GM19438 (cell line): ENCODE data around the gene TTBK1.
"Not testable (repeated sequence)": the region's sequence is repeated elsewhere in the genome, so short reads cannot be mapped to it uniquely, and the experiment has no call there.

Experiments used
- ATAC-seq: cut with Tn5 transposase; IDR thresholded peaks from one replicate; pipeline ENCODE4 v1.9.1; 2021; ENCODE audit warnings: low read depth; ENCODE audit not compliant: unreplicated experiment

Gene TTBK1

DNA sequence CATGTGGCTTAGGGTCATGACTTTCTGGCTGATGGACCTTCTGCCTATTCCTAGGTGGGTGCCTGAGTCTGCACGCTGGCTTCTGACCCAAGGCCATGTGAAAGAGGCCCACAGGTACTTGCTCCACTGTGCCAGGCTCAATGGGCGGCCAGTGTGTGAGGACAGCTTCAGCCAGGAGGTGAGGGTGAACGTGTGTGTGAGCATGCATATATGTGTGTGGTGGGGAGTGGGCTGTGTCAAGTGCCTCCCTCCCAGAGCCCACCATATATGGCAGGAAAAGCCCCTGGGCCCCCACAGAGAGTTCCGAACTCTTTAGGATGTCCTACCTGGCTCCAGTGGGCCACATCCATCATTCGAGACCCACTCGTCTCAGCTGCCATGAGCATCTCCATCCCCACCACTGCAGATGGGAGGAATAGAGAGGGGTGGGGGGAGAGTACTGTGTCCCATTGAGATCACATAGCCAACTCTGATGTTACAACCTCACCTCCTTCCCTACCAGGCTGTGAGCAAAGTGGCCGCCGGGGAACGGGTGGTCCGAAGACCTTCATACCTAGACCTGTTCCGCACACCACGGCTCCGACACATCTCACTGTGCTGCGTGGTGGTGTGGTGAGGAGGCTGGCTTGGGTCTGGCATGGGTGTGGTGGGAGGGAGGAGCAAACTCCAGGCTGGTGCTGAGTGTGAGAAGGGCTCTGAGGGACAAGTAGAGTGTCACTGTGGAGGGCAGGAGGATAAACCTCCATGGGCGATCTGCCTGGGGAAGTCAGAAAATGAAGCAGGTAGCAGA lies 58.0 kb downstream of the TTBK1 start:
- ATAC-seq, result no peak

DNA sequence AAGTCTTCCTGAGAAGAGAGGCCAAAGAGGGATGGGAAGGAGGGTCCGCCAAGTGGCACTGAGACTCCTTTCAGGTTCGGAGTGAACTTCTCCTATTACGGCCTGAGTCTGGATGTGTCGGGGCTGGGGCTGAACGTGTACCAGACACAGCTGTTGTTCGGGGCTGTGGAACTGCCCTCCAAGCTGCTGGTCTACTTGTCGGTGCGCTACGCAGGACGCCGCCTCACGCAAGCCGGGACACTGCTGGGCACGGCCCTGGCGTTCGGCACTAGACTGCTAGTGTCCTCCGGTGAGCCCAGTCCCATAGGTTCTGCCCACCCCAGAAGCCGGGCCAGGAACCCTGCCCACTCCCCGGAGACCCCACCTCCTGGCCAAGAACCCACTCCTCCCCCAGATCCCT lies 58.8 kb downstream of the TTBK1 start:
- no peak for ATAC-seq

GRCh38 chr6:43303006-43303405 lies 59.7 kb downstream of the TTBK1 start:
- ATAC-seq, result not testable (repeated sequence)

- ATAC-seq, result no peak
Measured at GRCh38 chr6:43303751-43304331, 60.6 kb downstream of the TTBK1 start.

DNA sequence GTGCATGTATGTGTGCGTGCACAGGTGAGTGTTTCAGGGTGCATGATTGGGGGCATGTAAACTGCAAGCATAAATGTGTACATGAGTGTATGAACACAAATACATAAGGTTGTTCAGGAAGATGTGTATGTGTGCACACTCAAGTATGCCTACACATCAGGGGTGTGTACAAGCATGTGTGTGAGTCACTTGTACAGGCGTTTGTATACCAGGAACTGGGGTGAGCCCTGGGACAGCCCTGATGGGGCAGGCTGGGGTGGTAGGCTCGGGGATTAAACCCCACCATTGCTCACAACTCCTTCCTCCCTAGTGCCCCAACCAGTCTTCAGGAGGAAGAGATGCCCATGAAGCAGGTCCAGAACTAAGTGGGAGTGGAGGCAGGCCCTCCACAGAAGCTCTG lies 61.1 kb downstream of the TTBK1 start:
- no peak for ATAC-seq

GRCh38 chr6:43304882-43305281 lies 61.6 kb downstream of the TTBK1 start:
- ATAC-seq, result no peak

- no peak for ATAC-seq
Measured at GRCh38 chr6:43306086-43306485, 62.8 kb downstream of the TTBK1 start.

DNA sequence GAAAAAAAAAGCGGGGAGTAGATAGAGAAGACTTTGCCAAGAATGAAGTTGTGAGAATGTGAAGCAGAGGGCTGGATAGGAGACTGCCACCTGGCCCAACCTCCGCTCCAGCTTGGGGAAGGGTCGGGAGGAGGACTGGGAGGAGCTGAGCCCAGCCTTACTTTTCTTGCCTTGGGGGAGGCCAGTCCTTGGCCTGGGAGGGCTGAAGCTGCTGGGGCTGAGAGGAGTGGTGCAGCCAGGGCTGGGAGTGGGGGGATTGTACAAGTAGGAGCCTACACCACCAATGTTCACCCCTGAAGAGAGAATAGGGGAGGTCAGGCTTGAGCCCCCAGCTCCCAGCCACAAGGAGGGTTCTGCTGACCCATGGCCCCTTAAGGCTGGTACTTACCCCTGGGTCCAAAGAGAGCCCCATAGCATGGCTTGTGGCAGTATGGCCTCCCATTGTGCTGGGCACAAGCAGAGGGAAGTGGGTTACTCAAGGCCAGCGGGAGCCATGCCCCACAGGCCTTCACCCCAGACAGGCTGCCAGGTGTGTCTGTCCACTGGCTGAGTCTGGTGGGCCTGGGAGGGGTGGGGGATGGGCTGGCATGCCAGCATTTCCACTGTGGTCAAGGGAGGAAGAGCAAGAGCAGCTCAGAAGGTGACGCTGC lies 64.3 kb downstream of the TTBK1 start:
- ATAC-seq, result no peak

DNA sequence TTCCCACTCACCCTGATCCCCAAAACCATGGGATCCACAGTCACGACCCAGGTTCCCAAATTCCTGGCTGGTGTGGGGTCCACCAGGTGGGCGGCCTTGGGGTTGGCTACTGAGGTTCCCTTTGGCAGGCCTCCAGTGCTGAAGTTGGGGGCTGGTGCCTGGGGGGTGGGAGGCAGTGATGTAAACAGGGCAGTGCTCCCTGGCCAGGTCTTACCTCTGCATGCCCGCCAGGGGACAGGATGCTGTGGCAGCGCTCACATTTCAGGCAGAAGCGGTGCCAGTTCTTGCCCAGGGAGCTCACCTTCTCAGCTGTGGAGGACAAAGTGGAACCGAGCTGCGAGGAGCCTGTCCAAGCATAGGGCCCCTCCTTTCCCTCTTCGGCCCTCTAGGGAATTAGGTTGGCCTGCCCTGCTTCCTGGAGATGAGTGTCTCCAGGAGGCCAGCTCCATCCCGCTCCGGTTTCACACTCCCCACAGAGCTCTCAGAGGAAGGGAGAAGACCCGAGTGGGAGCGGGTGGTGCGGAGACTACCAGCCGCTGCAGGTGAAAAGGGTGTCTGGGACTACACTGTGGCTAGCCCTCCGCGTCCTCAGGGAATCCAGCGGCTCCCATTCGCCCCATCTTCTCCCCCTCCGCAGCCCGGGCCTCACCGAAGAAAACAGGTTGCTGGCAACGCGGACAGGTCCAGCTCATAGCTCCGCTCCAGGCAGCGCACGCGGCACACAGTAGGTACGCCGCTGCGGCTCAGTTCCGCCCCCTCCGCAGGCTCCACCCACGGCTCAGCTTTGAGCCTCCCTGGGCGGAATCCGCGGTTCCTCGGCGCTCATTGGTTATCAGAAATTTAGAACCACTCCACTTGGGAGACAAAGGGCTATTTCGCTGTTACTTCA lies 65.1 kb downstream of the TTBK1 start, which contains the start of gene CRIP3:
CRIP3 (minus strand) TSS at position 726 of the 889 bp plus-strand sequence; CDS start at position 692, 34 bp downstream.
- ATAC-seq, result peak; percentile 61

GRCh38 chr6:43308990-43309477 lies 65.8 kb downstream of the TTBK1 start:
- no peak for ATAC-seq

DNA sequence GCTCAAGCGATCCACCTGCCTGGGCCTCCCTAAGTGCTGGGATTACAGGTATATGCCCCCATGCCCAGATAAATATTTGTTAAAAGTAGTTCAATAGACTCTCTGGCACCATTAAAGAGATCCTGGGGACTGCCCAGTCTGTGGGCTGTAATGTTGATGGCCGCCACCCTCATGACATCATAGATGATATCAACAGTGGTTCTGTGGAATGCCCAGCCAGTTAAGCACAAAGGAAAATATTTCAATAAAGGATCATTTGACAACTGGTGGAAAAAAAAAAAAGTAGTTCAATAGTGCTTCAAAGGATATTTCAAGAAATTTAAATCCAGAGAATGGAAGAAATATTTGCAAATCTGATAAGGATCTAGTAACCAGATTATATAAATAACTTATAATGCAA lies 66.9 kb downstream of the TTBK1 start:
- no peak for ATAC-seq

- ATAC-seq, result no peak
Measured at GRCh38 chr6:43310624-43311023, 67.3 kb downstream of the TTBK1 start.

GRCh38 chr6:43311666-43312065 lies 68.4 kb downstream of the TTBK1 start:
- ATAC-seq, result no peak

GRCh38 chr6:43313813-43314212 lies 70.5 kb downstream of the TTBK1 start:
- ATAC-seq, result no peak

GRCh38 chr6:43318011-43318410 lies 74.7 kb downstream of the TTBK1 start:
- ATAC-seq, result no peak

DNA sequence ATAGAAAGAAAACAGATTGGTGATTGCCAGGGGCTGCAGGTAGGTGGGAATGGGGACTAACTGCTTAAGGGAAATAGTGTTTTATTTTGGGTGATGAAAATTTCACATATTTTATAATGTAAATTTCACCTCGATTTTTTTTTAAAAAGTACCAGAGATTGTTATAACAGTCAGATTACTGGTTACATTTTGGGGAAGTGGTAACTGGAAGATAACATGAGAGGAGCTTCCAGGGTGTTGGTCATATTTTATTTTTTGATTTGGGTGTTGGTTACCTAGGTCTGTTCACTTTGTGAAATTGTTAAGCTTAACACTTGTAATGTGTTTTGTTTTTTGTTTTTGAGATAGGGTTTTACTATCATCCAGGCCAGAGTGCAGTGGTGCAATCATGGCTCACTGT lies 82.6 kb downstream of the TTBK1 start:
- ATAC-seq, result no peak

- no peak for ATAC-seq
Measured at GRCh38 chr6:43328528-43328927, 85.2 kb downstream of the TTBK1 start.

- no peak for ATAC-seq
Measured at GRCh38 chr6:43331470-43331869, 88.2 kb downstream of the TTBK1 start.

GRCh38 chr6:43331891-43332290 lies 88.6 kb downstream of the TTBK1 start:
- ATAC-seq, result no peak

DNA sequence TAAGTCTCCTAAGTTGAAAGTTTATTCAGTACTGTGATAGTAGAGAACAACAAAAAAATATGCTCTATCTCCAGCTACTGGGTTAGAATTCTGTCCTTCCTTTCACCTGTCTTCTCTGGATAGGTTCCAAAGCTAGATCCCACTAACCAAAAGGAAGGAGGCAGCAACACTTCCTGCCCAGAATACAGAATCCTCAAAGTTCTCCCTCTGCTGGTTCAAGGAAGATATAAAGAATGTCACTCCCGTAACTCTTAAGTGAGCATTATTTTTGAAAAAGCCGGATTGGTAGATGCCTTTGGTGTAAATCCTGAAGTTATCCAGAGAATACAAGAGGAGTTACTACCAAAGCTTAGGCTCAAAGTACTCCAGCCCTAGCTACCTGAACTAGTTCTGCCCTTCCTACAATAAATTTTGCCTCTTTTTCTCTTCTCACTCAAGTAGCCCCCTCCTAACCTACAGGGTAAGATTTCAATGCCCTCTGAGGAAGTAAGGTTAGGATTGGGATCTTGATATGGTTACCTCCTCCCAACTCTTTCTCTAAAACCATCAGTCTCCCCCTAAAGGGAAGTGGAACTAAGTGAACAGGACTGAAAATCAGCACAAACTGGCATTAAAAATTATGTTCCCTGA lies 91.3 kb downstream of the TTBK1 start:
- no peak for ATAC-seq
